B cell (primary cell): Measurements from ENCODE around the gene ADM2.

ENCODE experiments used
- EZH2 ChIP-seq: IDR thresholded peaks from 2 replicates; pipeline ENCODE4 v1.6.1; 2012; ENCODE audit warnings: borderline replicate concordance, low read depth, mild to moderate bottlenecking, moderate library complexity, low read length; ENCODE audit not compliant: insufficient read depth, poor library complexity, severe bottlenecking
- TF ChIP-seq, protein P1 (sequence below): fragments of 200-600 bp; IDR thresholded peaks from one replicate; pipeline ENCODE4 v1.8.0; 2022; ENCODE audit warnings: antibody characterized with exemption, mild to moderate bottlenecking

- TF ChIP-seq, protein P1, sequence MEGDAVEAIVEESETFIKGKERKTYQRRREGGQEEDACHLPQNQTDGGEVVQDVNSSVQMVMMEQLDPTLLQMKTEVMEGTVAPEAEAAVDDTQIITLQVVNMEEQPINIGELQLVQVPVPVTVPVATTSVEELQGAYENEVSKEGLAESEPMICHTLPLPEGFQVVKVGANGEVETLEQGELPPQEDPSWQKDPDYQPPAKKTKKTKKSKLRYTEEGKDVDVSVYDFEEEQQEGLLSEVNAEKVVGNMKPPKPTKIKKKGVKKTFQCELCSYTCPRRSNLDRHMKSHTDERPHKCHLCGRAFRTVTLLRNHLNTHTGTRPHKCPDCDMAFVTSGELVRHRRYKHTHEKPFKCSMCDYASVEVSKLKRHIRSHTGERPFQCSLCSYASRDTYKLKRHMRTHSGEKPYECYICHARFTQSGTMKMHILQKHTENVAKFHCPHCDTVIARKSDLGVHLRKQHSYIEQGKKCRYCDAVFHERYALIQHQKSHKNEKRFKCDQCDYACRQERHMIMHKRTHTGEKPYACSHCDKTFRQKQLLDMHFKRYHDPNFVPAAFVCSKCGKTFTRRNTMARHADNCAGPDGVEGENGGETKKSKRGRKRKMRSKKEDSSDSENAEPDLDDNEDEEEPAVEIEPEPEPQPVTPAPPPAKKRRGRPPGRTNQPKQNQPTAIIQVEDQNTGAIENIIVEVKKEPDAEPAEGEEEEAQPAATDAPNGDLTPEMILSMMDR, result no peak
- TF ChIP-seq EZH2, result no peak
Measured at GRCh38 chr22:50437511-50438304, 43.6 kb upstream of the ADM2 start.
